HG03378 (cell line): ENCODE data around the gene NOP56.

ENCODE experiments used
- ATAC-seq: cut with Tn5 transposase; IDR thresholded peaks from one replicate; pipeline ENCODE4 v1.9.1; 2021; ENCODE audit warnings: mild to moderate bottlenecking, moderate library complexity; ENCODE audit not compliant: unreplicated experiment

NOP56 gene

GRCh38 chr20:2651772-2652723 is at the start of gene NOP56:
Gene NOP56, plus strand, starts transcription at chr20:2652632. Its CDS starts 29 bp downstream, at chr20:2652661.
- peak; percentile 55 for ATAC-seq

- ATAC-seq = no peak
Measured at GRCh38 chr20:2602746-2603145, 49.7 kb upstream of the NOP56 start.

- no peak for ATAC-seq
Measured at GRCh38 chr20:2603816-2604505, 48.5 kb upstream of the NOP56 start.

GRCh38 chr20:2604506-2604835 is 48.0 kb upstream of the NOP56 start:
- ATAC-seq = no peak

- ATAC-seq = no peak
Measured at GRCh38 chr20:2606507-2607006, 45.9 kb upstream of the NOP56 start.

GRCh38 chr20:2610326-2610725 is 42.1 kb upstream of the NOP56 start:
- ATAC-seq = no peak

- ATAC-seq = no peak
Measured at GRCh38 chr20:2610941-2611720, 41.3 kb upstream of the NOP56 start.

GRCh38 chr20:2612073-2612472 is 40.4 kb upstream of the NOP56 start:
- ATAC-seq = no peak

- ATAC-seq = no peak
Measured at GRCh38 chr20:2616634-2617033, 35.8 kb upstream of the NOP56 start.

- no peak for ATAC-seq
Measured at GRCh38 chr20:2617099-2617714, 35.2 kb upstream of the NOP56 start.

GRCh38 chr20:2618815-2619214 is 33.6 kb upstream of the NOP56 start:
- ATAC-seq = no peak

GRCh38 chr20:2619337-2619736 is 33.1 kb upstream of the NOP56 start:
- no peak for ATAC-seq

GRCh38 chr20:2619961-2620595 is 32.4 kb upstream of the NOP56 start:
- ATAC-seq = no peak

GRCh38 chr20:2624190-2624589 is 28.2 kb upstream of the NOP56 start:
- no peak for ATAC-seq

GRCh38 chr20:2625062-2625461 is 27.4 kb upstream of the NOP56 start:
- no peak for ATAC-seq

GRCh38 chr20:2626853-2627541 is 25.4 kb upstream of the NOP56 start:
- no peak for ATAC-seq

- ATAC-seq = no peak
Measured at GRCh38 chr20:2631228-2631627, 21.2 kb upstream of the NOP56 start.

- no peak for ATAC-seq
Measured at GRCh38 chr20:2633381-2633780, 19.1 kb upstream of the NOP56 start.

GRCh38 chr20:2637246-2637645 is 15.2 kb upstream of the NOP56 start:
- no peak for ATAC-seq

GRCh38 chr20:2640260-2640659 is 12.2 kb upstream of the NOP56 start:
- no peak for ATAC-seq
